GF-D8 (cell line): ENCODE results near the gene HDLBP.
"Not testable (repeated sequence)": the region's sequence is repeated elsewhere in the genome, so short reads cannot be mapped to it uniquely, and the experiment has no call there.

Experiments
- DNase-seq: peaks from one replicate; lab custom pipeline; 2025; lab: John Stamatoyannopoulos, UW

The HDLBP gene

GRCh38 chr2:241308267-241308666 lies 7.2 kb downstream of the HDLBP start:
- DNase-seq: no peak

GRCh38 chr2:241307055-241307454 lies 8.4 kb downstream of the HDLBP start:
- DNase-seq: no peak

GRCh38 chr2:241304039-241304670 lies 11.3 kb downstream of the HDLBP start:
- no peak for DNase-seq

- no peak for DNase-seq
These were observed 12.5 kb downstream of the HDLBP start for GRCh38 chr2:241302759-241303651.

GRCh38 chr2:241302083-241302482 lies 13.4 kb downstream of the HDLBP start:
- DNase-seq: no peak

GRCh38 chr2:241300000-241300399 lies 15.5 kb downstream of the HDLBP start:
- DNase-seq: no peak

- DNase-seq: no peak
These were observed 16.8 kb downstream of the HDLBP start for GRCh38 chr2:241298673-241299072.

GRCh38 chr2:241296767-241297166 lies 18.7 kb downstream of the HDLBP start:
- no peak for DNase-seq

- DNase-seq: no peak
These were observed 20.0 kb downstream of the HDLBP start for GRCh38 chr2:241295326-241296095.

- not testable (repeated sequence) for DNase-seq
These were observed 22.1 kb downstream of the HDLBP start for GRCh38 chr2:241293378-241293797.

- DNase-seq: no peak
These were observed 23.5 kb downstream of the HDLBP start for GRCh38 chr2:241291977-241292376.

GRCh38 chr2:241291153-241291552 lies 24.3 kb downstream of the HDLBP start:
- DNase-seq: no peak

- DNase-seq: no peak
These were observed 25.9 kb downstream of the HDLBP start for GRCh38 chr2:241289597-241289996.

- no peak for DNase-seq
These were observed 26.4 kb downstream of the HDLBP start for GRCh38 chr2:241289053-241289452.

- no peak for DNase-seq
These were observed 27.1 kb downstream of the HDLBP start for GRCh38 chr2:241288324-241288888.

GRCh38 chr2:241286348-241287090 lies 29.0 kb downstream of the HDLBP start:
- DNase-seq: no peak

GRCh38 chr2:241285596-241285995 lies 29.9 kb downstream of the HDLBP start:
- DNase-seq: no peak

- DNase-seq: no peak
These were observed 32.9 kb downstream of the HDLBP start for GRCh38 chr2:241282555-241282954.

GRCh38 chr2:241280291-241280690 lies 35.2 kb downstream of the HDLBP start:
- DNase-seq: no peak

GRCh38 chr2:241279828-241280227 lies 35.6 kb downstream of the HDLBP start:
- DNase-seq: no peak

- DNase-seq: no peak
These were observed 36.1 kb downstream of the HDLBP start for GRCh38 chr2:241279413-241279812.

GRCh38 chr2:241278306-241278705 lies 37.2 kb downstream of the HDLBP start:
- DNase-seq: not testable (repeated sequence)
